WTC11 (cell line): Measurements from ENCODE around the gene ICA1. TPM values are rescaled to one million over a fixed set of nuclear protein-coding genes. Genes with fewer than 3 reads are reported as not detected.

Experiments
- ATAC-seq: fragments of 200-7000 bp; cut with Tn5 transposase; 2 replicates; pipeline ENCODE4 v1.10.0; 2021; ENCODE audit warnings: mild to moderate bottlenecking, moderate library complexity
- CTCF ChIA-PET: fragments of 300-600 bp; sonication (Branson Sonifier 250); formaldehyde crosslinking; loops from one replicate; lab custom pipeline; 2021; ENCODE audit warnings: antibody characterized with exemption; lab: Charles Lee
- POLR2A ChIA-PET: fragments of 350-600 bp; sonication (Branson Sonifier 250); formaldehyde crosslinking; loops from one replicate; lab custom pipeline; 2021; ENCODE audit warnings: antibody characterized with exemption; lab: Charles Lee
- DNase-seq: peaks from one replicate; pipeline ENCODE4 v3.0.0; 2021; ENCODE audit warnings: low spot score
- H3K27ac Mint-ChIP-seq: 2 replicates; pipeline ENCODE4 v1.8.0; 2021; ENCODE audit warnings: mixed read lengths
- H3K27me3 Mint-ChIP-seq: 2 replicates; pipeline ENCODE4 v1.8.0; 2021; ENCODE audit warnings: low read depth, mild to moderate bottlenecking, moderate library complexity, mixed read lengths
- H3K36me3 Mint-ChIP-seq: 2 replicates; pipeline ENCODE4 v1.8.0; 2021; ENCODE audit warnings: mixed read lengths
- H3K4me1 Mint-ChIP-seq: 2 replicates; pipeline ENCODE4 v1.8.0; 2022; ENCODE audit warnings: mixed read lengths
- H3K4me3 Mint-ChIP-seq: 2 replicates; pipeline ENCODE4 v1.8.0; 2021; ENCODE audit warnings: mild to moderate bottlenecking, moderate library complexity, mixed read lengths
- H3K9me3 Mint-ChIP-seq: 2 replicates; pipeline ENCODE4 v1.8.0; 2021; ENCODE audit warnings: mixed read lengths
- CBFB ChIP-seq: sonication (generic); formaldehyde crosslinking; IDR thresholded peaks from 2 replicates; pipeline ENCODE4 v1.8.1; 2022; ENCODE audit warnings: mild to moderate bottlenecking, low read depth, missing genetic modification reagents
- ESRRA ChIP-seq: sonication (generic); formaldehyde crosslinking; IDR thresholded peaks from 2 replicates; pipeline ENCODE4 v1.8.1; 2022; ENCODE audit warnings: mild to moderate bottlenecking, missing genetic modification reagents, borderline replicate concordance
- GTF2I ChIP-seq: fragments of 250-450 bp; sonication (Bioruptor Pico); conservative IDR thresholded peaks from 2 replicates; pipeline ENCODE4 v1.4.0; 2021; ENCODE audit warnings: mild to moderate bottlenecking
- JUN ChIP-seq: sonication (generic); formaldehyde crosslinking; IDR thresholded peaks from 2 replicates; pipeline ENCODE4 v1.8.0; 2023; ENCODE audit warnings: mild to moderate bottlenecking, missing genetic modification reagents
- KAT7 ChIP-seq: sonication (generic); formaldehyde crosslinking; IDR thresholded peaks from 2 replicates; pipeline ENCODE4 v1.8.1; 2023; ENCODE audit warnings: missing genetic modification reagents, mild to moderate bottlenecking, borderline replicate concordance
- MYBL2 ChIP-seq: sonication (generic); formaldehyde crosslinking; IDR thresholded peaks from 2 replicates; pipeline ENCODE4 v1.8.1; 2023; ENCODE audit warnings: mild to moderate bottlenecking, moderate library complexity, missing genetic modification reagents
- NFYB ChIP-seq: sonication (generic); formaldehyde crosslinking; conservative IDR thresholded peaks from 2 replicates; pipeline ENCODE4 v1.8.0; 2022; ENCODE audit warnings: low read depth, missing genetic modification reagents
- PRRX2 ChIP-seq: fragments of 250-450 bp; sonication (Bioruptor Pico); IDR thresholded peaks from 2 replicates; pipeline ENCODE4 v1.8.0; 2021; ENCODE audit warnings: mild to moderate bottlenecking
- RELA ChIP-seq: sonication (generic); formaldehyde crosslinking; IDR thresholded peaks from 2 replicates; pipeline ENCODE4 v1.8.1; 2022; ENCODE audit warnings: missing genetic modification reagents, mild to moderate bottlenecking, borderline replicate concordance
- SMAD3 ChIP-seq: sonication (generic); formaldehyde crosslinking; IDR thresholded peaks from 2 replicates; pipeline ENCODE4 v1.8.0; 2022; ENCODE audit warnings: missing genetic modification reagents, mild to moderate bottlenecking, borderline replicate concordance
- SMAD4 ChIP-seq: sonication (generic); formaldehyde crosslinking; IDR thresholded peaks from 2 replicates; pipeline ENCODE4 v1.8.0; 2022; ENCODE audit warnings: mild to moderate bottlenecking, missing genetic modification reagents
- ZBTB21 ChIP-seq: sonication (generic); formaldehyde crosslinking; IDR thresholded peaks from 2 replicates; pipeline ENCODE4 v1.8.1; 2023; ENCODE audit warnings: mild to moderate bottlenecking, missing genetic modification reagents, borderline replicate concordance
- ZNF263 ChIP-seq: sonication (generic); formaldehyde crosslinking; IDR thresholded peaks from 2 replicates; pipeline ENCODE4 v1.8.1; 2022; ENCODE audit warnings: low read depth, mild to moderate bottlenecking, moderate library complexity, missing genetic modification reagents
- ZNF423 ChIP-seq: fragments of 250-450 bp; sonication (Bioruptor Pico); IDR thresholded peaks from 2 replicates; pipeline ENCODE4 v2.1.2; 2022; ENCODE audit warnings: mild to moderate bottlenecking, moderate library complexity
- total RNA-seq: library from RNA; stranded (reverse); gene quantifications from 3 replicates; pipeline ENCODE4 v1.2.3, GENCODE V29; 2021
- TF ChIP-seq, protein P1 (sequence below): sonication (generic); formaldehyde crosslinking; IDR thresholded peaks from 2 replicates; pipeline ENCODE4 v1.8.1; 2023; ENCODE audit warnings: mild to moderate bottlenecking, missing genetic modification reagents
- TF ChIP-seq, protein P2 (sequence below): sonication (generic); formaldehyde crosslinking; IDR thresholded peaks from 2 replicates; pipeline ENCODE4 v1.8.1; 2022; ENCODE audit warnings: low read depth, mild to moderate bottlenecking, moderate library complexity, missing genetic modification reagents, borderline replicate concordance
- TF ChIP-seq, protein P3 (sequence below): sonication (generic); formaldehyde crosslinking; conservative IDR thresholded peaks from 2 replicates; pipeline ENCODE4 v1.8.1; 2023; ENCODE audit warnings: mild to moderate bottlenecking, low read depth, missing genetic modification reagents, moderate library complexity
- TF ChIP-seq, protein P4 (sequence below): sonication (generic); formaldehyde crosslinking; IDR thresholded peaks from 2 replicates; pipeline ENCODE4 v1.8.0; 2022; ENCODE audit warnings: mild to moderate bottlenecking, missing genetic modification reagents
- TF ChIP-seq, protein P5 (sequence below): sonication (generic); formaldehyde crosslinking; IDR thresholded peaks from 2 replicates; pipeline ENCODE4 v1.8.0; 2023; ENCODE audit warnings: missing genetic modification reagents
- TF ChIP-seq, protein P6 (sequence below): sonication (generic); formaldehyde crosslinking; IDR thresholded peaks from 2 replicates; pipeline ENCODE4 v1.8.1; 2023; ENCODE audit warnings: mild to moderate bottlenecking, missing genetic modification reagents, moderate library complexity
- TF ChIP-seq, protein P7 (sequence below): sonication (generic); formaldehyde crosslinking; IDR thresholded peaks from 2 replicates; pipeline ENCODE4 v1.8.1; 2023; ENCODE audit warnings: mild to moderate bottlenecking, missing genetic modification reagents, moderate library complexity
- TF ChIP-seq, protein P8 (sequence below): fragments of 200-600 bp; IDR thresholded peaks from 2 replicates; pipeline ENCODE4 v1.8.0; 2022; ENCODE audit warnings: antibody characterized with exemption

The ICA1 gene
- total RNA-seq, 1 experiment from 2014 or later, result 31.2 TPM

DNA sequence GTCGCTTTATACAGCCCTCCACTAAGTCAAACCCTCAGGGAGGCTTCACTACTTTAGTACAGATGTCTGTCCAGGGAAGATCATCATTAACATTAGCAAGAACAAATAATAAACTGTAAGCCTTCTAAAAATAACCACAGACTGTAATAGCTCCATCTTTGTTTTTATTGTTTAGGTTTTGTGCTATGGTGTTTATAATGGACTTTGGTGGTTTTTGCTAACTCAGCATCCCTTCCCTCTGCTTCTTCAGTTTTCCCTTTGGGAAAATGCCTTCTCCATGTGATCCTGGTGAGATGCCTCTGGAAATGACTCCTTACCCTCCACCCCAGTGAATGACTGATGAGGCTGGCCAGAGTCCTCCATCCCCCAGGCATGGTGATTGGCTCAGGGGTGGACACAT, 131.3 kb downstream of the ICA1 start (continued):
- no peak for TF ChIP-seq ZBTB21 (CRISPR knock-in tag)
- TF ChIP-seq, protein P1, sequence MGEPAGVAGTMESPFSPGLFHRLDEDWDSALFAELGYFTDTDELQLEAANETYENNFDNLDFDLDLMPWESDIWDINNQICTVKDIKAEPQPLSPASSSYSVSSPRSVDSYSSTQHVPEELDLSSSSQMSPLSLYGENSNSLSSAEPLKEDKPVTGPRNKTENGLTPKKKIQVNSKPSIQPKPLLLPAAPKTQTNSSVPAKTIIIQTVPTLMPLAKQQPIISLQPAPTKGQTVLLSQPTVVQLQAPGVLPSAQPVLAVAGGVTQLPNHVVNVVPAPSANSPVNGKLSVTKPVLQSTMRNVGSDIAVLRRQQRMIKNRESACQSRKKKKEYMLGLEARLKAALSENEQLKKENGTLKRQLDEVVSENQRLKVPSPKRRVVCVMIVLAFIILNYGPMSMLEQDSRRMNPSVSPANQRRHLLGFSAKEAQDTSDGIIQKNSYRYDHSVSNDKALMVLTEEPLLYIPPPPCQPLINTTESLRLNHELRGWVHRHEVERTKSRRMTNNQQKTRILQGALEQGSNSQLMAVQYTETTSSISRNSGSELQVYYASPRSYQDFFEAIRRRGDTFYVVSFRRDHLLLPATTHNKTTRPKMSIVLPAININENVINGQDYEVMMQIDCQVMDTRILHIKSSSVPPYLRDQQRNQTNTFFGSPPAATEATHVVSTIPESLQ (CRISPR knock-in tag), result no peak
- TF ChIP-seq PRRX2 (CRISPR knock-in tag), result no peak
- TF ChIP-seq CBFB (CRISPR knock-in tag), result no peak
- TF ChIP-seq ESRRA, result no peak
- TF ChIP-seq GTF2I (CRISPR knock-in tag), result no peak
- TF ChIP-seq ZNF263 (CRISPR knock-in tag), result no peak
- TF ChIP-seq, protein P2, sequence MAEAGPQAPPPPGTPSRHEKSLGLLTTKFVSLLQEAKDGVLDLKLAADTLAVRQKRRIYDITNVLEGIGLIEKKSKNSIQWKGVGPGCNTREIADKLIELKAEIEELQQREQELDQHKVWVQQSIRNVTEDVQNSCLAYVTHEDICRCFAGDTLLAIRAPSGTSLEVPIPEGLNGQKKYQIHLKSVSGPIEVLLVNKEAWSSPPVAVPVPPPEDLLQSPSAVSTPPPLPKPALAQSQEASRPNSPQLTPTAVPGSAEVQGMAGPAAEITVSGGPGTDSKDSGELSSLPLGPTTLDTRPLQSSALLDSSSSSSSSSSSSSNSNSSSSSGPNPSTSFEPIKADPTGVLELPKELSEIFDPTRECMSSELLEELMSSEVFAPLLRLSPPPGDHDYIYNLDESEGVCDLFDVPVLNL (CRISPR knock-in tag), result no peak
- no peak for TF ChIP-seq MYBL2 (CRISPR knock-in tag)

DNA sequence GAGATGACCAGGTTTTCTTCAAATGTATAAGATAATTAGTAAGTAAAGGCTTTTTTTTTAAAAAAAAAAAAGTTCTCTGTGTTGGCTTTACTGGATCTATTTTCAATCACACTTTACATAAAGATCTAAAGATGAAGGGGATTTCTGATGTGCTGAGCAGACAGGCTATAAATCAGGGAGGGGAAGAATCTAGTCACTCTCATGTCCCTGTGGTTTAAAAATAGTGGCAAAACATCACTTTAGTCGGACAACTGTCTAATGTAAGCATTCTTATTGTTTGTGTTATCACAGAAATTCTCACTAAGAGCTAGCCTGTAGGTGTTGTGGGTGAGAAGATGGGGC, 132.7 kb downstream of the ICA1 start:
- no peaks in the 10 kb centered on the region for H3K27me3 Mint-ChIP-seq
- no peak for DNase-seq
- H3K36me3 Mint-ChIP-seq, result peaks cover 6% of the 10 kb centered on the region; the same call in 1 of the 2 replicates
- H3K4me3 Mint-ChIP-seq, result no peak overlapping the region
- CTCF ChIA-PET, result no interaction called here
- POLR2A ChIA-PET, result no interaction called here
- no peaks in the 10 kb centered on the region for H3K9me3 Mint-ChIP-seq
- ATAC-seq, result no peak
- TF ChIP-seq ZNF423 (CRISPR knock-in tag), result no peak
- TF ChIP-seq, protein P3, sequence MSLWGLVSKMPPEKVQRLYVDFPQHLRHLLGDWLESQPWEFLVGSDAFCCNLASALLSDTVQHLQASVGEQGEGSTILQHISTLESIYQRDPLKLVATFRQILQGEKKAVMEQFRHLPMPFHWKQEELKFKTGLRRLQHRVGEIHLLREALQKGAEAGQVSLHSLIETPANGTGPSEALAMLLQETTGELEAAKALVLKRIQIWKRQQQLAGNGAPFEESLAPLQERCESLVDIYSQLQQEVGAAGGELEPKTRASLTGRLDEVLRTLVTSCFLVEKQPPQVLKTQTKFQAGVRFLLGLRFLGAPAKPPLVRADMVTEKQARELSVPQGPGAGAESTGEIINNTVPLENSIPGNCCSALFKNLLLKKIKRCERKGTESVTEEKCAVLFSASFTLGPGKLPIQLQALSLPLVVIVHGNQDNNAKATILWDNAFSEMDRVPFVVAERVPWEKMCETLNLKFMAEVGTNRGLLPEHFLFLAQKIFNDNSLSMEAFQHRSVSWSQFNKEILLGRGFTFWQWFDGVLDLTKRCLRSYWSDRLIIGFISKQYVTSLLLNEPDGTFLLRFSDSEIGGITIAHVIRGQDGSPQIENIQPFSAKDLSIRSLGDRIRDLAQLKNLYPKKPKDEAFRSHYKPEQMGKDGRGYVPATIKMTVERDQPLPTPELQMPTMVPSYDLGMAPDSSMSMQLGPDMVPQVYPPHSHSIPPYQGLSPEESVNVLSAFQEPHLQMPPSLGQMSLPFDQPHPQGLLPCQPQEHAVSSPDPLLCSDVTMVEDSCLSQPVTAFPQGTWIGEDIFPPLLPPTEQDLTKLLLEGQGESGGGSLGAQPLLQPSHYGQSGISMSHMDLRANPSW (CRISPR knock-in tag), result no peak
- TF ChIP-seq NFYB, result no peak
- TF ChIP-seq, protein P4, sequence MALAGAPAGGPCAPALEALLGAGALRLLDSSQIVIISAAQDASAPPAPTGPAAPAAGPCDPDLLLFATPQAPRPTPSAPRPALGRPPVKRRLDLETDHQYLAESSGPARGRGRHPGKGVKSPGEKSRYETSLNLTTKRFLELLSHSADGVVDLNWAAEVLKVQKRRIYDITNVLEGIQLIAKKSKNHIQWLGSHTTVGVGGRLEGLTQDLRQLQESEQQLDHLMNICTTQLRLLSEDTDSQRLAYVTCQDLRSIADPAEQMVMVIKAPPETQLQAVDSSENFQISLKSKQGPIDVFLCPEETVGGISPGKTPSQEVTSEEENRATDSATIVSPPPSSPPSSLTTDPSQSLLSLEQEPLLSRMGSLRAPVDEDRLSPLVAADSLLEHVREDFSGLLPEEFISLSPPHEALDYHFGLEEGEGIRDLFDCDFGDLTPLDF (CRISPR knock-in tag), result no peak
- TF ChIP-seq, protein P5, sequence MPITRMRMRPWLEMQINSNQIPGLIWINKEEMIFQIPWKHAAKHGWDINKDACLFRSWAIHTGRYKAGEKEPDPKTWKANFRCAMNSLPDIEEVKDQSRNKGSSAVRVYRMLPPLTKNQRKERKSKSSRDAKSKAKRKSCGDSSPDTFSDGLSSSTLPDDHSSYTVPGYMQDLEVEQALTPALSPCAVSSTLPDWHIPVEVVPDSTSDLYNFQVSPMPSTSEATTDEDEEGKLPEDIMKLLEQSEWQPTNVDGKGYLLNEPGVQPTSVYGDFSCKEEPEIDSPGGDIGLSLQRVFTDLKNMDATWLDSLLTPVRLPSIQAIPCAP, result no peak
- TF ChIP-seq RELA, result no peak
- TF ChIP-seq JUN (CRISPR knock-in tag), result no peak
- no peak for TF ChIP-seq ZNF263 (CRISPR knock-in tag)
- no peak for TF ChIP-seq KAT7 (CRISPR knock-in tag)
- no peak for TF ChIP-seq ZBTB21 (CRISPR knock-in tag)
- TF ChIP-seq, protein P6, sequence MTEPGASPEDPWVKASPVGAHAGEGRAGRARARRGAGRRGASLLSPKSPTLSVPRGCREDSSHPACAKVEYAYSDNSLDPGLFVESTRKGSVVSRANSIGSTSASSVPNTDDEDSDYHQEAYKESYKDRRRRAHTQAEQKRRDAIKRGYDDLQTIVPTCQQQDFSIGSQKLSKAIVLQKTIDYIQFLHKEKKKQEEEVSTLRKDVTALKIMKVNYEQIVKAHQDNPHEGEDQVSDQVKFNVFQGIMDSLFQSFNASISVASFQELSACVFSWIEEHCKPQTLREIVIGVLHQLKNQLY (CRISPR knock-in tag), result no peak
- no peak for TF ChIP-seq SMAD4 (CRISPR knock-in tag)
- TF ChIP-seq, protein P7, sequence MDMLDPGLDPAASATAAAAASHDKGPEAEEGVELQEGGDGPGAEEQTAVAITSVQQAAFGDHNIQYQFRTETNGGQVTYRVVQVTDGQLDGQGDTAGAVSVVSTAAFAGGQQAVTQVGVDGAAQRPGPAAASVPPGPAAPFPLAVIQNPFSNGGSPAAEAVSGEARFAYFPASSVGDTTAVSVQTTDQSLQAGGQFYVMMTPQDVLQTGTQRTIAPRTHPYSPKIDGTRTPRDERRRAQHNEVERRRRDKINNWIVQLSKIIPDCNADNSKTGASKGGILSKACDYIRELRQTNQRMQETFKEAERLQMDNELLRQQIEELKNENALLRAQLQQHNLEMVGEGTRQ (CRISPR knock-in tag), result no peak
- TF ChIP-seq, protein P8, sequence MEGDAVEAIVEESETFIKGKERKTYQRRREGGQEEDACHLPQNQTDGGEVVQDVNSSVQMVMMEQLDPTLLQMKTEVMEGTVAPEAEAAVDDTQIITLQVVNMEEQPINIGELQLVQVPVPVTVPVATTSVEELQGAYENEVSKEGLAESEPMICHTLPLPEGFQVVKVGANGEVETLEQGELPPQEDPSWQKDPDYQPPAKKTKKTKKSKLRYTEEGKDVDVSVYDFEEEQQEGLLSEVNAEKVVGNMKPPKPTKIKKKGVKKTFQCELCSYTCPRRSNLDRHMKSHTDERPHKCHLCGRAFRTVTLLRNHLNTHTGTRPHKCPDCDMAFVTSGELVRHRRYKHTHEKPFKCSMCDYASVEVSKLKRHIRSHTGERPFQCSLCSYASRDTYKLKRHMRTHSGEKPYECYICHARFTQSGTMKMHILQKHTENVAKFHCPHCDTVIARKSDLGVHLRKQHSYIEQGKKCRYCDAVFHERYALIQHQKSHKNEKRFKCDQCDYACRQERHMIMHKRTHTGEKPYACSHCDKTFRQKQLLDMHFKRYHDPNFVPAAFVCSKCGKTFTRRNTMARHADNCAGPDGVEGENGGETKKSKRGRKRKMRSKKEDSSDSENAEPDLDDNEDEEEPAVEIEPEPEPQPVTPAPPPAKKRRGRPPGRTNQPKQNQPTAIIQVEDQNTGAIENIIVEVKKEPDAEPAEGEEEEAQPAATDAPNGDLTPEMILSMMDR, result no peak
- TF ChIP-seq SMAD3 (CRISPR knock-in tag), result no peak
- peaks cover 10% of the 10 kb centered on the region for H3K4me1 Mint-ChIP-seq
- H3K27ac Mint-ChIP-seq, result no peak overlapping the region
